ENCODE results near the gene ARHGAP26. TPM values are rescaled to one million over a fixed set of nuclear protein-coding genes. Genes with fewer than 3 reads are reported as not detected.

Gene ARHGAP26
- polyA plus RNA-seq, 4 donors, result 7.6 to 31.7 (median 11.5) TPM

GRCh38 chr5:143030349-143030748 is 260.2 kb downstream of the ARHGAP26 start:
- H3K4me1 ChIP-seq (ENCODE audit: control insufficient read depth in 3 of 3, insufficient read depth in 2 of 3, low read depth in 1 of 3, low read length in 2 of 3), result peaks cover 0 to 6% (median 2%) of the 10 kb centered on the region in 3 donors
- no peaks in the 10 kb centered on the region for H3K27me3 ChIP-seq (ENCODE audit: control insufficient read depth in 3 of 3, insufficient read depth in 3 of 3, low read length in 3 of 3)
- FAIRE-seq, result no peak
- H3K27ac ChIP-seq (ENCODE audit: low read depth in 1 of 3, low read length in 2 of 3), result no peak overlapping the region
- H3K36me3 ChIP-seq (ENCODE audit: control insufficient read depth in 3 of 3, insufficient read depth in 2 of 3, low read depth in 1 of 3, low read length in 3 of 3), result peaks cover 0 to 2% (median 0%) of the 10 kb centered on the region in 3 donors
- 62 to 88% (median 65%) methylated on average over 2 of the region's 2 CpGs for WGBS, 3 donors
- DNase-seq, result no peak
- no peak overlapping the region for H3K4me3 ChIP-seq (ENCODE audit: low read depth in 1 of 3, low read length in 3 of 3)
- no peaks in the 10 kb centered on the region for H3K9me3 ChIP-seq (ENCODE audit: control insufficient read depth in 2 of 2, insufficient read depth in 1 of 2, low read depth in 1 of 2, low read length in 1 of 2)

GRCh38 chr5:143031781-143032580 is 261.8 kb downstream of the ARHGAP26 start:
- no peak for DNase-seq
- H3K9me3 ChIP-seq (ENCODE audit: control insufficient read depth in 2 of 2, insufficient read depth in 1 of 2, low read depth in 1 of 2, low read length in 1 of 2), result no peaks in the 10 kb centered on the region
- no peak overlapping the region for H3K27ac ChIP-seq (ENCODE audit: low read depth in 1 of 3, low read length in 2 of 3)
- H3K27me3 ChIP-seq (ENCODE audit: control insufficient read depth in 3 of 3, insufficient read depth in 3 of 3, low read length in 3 of 3), result no peaks in the 10 kb centered on the region
- peaks cover 0 to 2% (median 0%) of the 10 kb centered on the region in 3 donors for H3K36me3 ChIP-seq (ENCODE audit: control insufficient read depth in 3 of 3, insufficient read depth in 2 of 3, low read depth in 1 of 3, low read length in 3 of 3)
- H3K4me1 ChIP-seq (ENCODE audit: control insufficient read depth in 3 of 3, insufficient read depth in 2 of 3, low read depth in 1 of 3, low read length in 2 of 3), result peaks cover 0 to 6% (median 2%) of the 10 kb centered on the region in 3 donors
- no peak for FAIRE-seq
- H3K4me3 ChIP-seq (ENCODE audit: low read depth in 1 of 3, low read length in 3 of 3), result no peak overlapping the region
- WGBS, 3 donors, result 57 to 74% (median 68%) methylated on average over 13 of the region's 13 CpGs

DNA sequence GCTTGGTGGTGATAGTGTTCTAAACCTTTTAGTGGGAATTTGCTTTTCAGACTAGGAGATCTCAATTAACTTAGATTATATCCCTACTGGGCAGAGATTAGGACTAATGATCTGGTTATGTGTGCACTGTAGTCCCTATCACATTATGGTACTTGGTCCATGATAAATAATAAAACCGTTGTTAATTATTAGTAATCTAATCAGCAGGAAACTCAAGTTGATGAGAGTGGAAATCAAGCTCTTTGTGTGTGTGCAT is 262.3 kb downstream of the ARHGAP26 start:
- Histone ChIP-seq H3K27me3 (ENCODE audit: control insufficient read depth in 3 of 3, insufficient read depth in 3 of 3, low read length in 3 of 3) (no peaks in the 10 kb centered on the region), H3K9me3 (ENCODE audit: control insufficient read depth in 2 of 2, insufficient read depth in 1 of 2, low read depth in 1 of 2, low read length in 1 of 2) (no peaks in the 10 kb centered on the region), H3K36me3 (ENCODE audit: control insufficient read depth in 3 of 3, insufficient read depth in 2 of 3, low read depth in 1 of 3, low read length in 3 of 3) (peaks cover 0 to 2% (median 0%) of the 10 kb centered on the region in 3 donors), H3K27ac (ENCODE audit: low read depth in 1 of 3, low read length in 2 of 3) (no peak overlapping the region), H3K4me3 (ENCODE audit: low read depth in 1 of 3, low read length in 3 of 3) (no peak overlapping the region), H3K4me1 (ENCODE audit: control insufficient read depth in 3 of 3, insufficient read depth in 2 of 3, low read depth in 1 of 3, low read length in 2 of 3) (peaks cover 0 to 6% (median 2%) of the 10 kb centered on the region in 3 donors)
- DNase-seq, result peak in 1 of 2 donors; percentile 42
- 11 to 55% (median 27%) methylated on average over 1 of the region's 1 CpG for WGBS, 3 donors
- no peak for FAIRE-seq

- no peaks in the 10 kb centered on the region for H3K27me3 ChIP-seq (ENCODE audit: control insufficient read depth in 3 of 3, insufficient read depth in 3 of 3, low read length in 3 of 3)
- H3K27ac ChIP-seq (ENCODE audit: low read depth in 1 of 3, low read length in 2 of 3), result no peak overlapping the region
- peaks cover 0 to 2% (median 0%) of the 10 kb centered on the region in 3 donors for H3K36me3 ChIP-seq (ENCODE audit: control insufficient read depth in 3 of 3, insufficient read depth in 2 of 3, low read depth in 1 of 3, low read length in 3 of 3)
- no peak for DNase-seq
- peaks cover 0 to 6% (median 2%) of the 10 kb centered on the region in 3 donors for H3K4me1 ChIP-seq (ENCODE audit: control insufficient read depth in 3 of 3, insufficient read depth in 2 of 3, low read depth in 1 of 3, low read length in 2 of 3)
- FAIRE-seq, result no peak
- 72 to 87% (median 83%) methylated on average over 10 of the region's 10 CpGs for WGBS, 3 donors
- H3K9me3 ChIP-seq (ENCODE audit: control insufficient read depth in 2 of 2, insufficient read depth in 1 of 2, low read depth in 1 of 2, low read length in 1 of 2), result no peaks in the 10 kb centered on the region
- H3K4me3 ChIP-seq (ENCODE audit: low read depth in 1 of 3, low read length in 3 of 3), result no peak overlapping the region
These were observed 263.5 kb downstream of the ARHGAP26 start for GRCh38 chr5:143033535-143034250.

GRCh38 chr5:143036146-143036927 is 266.2 kb downstream of the ARHGAP26 start:
- H3K36me3 ChIP-seq (ENCODE audit: control insufficient read depth in 3 of 3, insufficient read depth in 2 of 3, low read depth in 1 of 3, low read length in 3 of 3), result peaks cover 0 to 2% (median 0%) of the 10 kb centered on the region in 3 donors
- WGBS, 3 donors, result 90 to 91% (median 91%) methylated on average over 4 of the region's 4 CpGs
- FAIRE-seq, result no peak

DNA sequence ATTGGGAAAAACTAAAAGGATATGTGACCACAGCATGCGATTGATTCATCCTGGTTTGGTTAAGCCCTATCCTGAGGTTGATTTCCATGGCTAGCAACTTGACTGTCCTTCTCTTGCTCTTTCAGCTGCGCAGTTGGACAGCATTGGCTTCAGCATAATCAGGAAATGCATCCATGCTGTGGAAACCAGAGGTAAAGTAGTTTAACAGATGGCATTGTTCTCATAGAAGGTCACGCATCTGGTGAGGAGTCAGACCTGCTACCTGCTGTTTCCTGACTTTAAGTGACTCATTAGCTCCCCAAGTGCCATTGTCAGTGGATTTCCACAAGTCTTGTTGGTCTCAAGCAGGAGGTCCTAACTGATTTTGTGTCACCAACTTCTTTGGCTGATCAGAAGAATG is 266.9 kb downstream of the ARHGAP26 start:
- DNase-seq (no peak), FAIRE-seq (no peak)
- Histone ChIP-seq H3K36me3 (ENCODE audit: control insufficient read depth in 3 of 3, insufficient read depth in 2 of 3, low read depth in 1 of 3, low read length in 3 of 3) (peaks cover 0 to 7% (median 4%) of the 10 kb centered on the region in 3 donors), H3K9me3 (ENCODE audit: control insufficient read depth in 2 of 2, insufficient read depth in 1 of 2, low read depth in 1 of 2, low read length in 1 of 2) (no peaks in the 10 kb centered on the region), H3K27ac (ENCODE audit: low read depth in 1 of 3, low read length in 2 of 3) (no peak overlapping the region), H3K27me3 (ENCODE audit: control insufficient read depth in 3 of 3, insufficient read depth in 3 of 3, low read length in 3 of 3) (no peaks in the 10 kb centered on the region), H3K4me1 (ENCODE audit: control insufficient read depth in 3 of 3, insufficient read depth in 2 of 3, low read depth in 1 of 3, low read length in 2 of 3) (peaks cover 0 to 2% (median 2%) of the 10 kb centered on the region in 3 donors), H3K4me3 (ENCODE audit: low read depth in 1 of 3, low read length in 3 of 3) (no peak overlapping the region)
- WGBS, 3 donors, result 89 to 97% (median 90%) methylated on average over 3 of the region's 3 CpGs

More at GRCh38 chr5:143036146-143036927, 266.2 kb downstream of the ARHGAP26 start:
- no peaks in the 10 kb centered on the region for H3K27me3 ChIP-seq (ENCODE audit: control insufficient read depth in 3 of 3, insufficient read depth in 3 of 3, low read length in 3 of 3)
- no peaks in the 10 kb centered on the region for H3K9me3 ChIP-seq (ENCODE audit: control insufficient read depth in 2 of 2, insufficient read depth in 1 of 2, low read depth in 1 of 2, low read length in 1 of 2)
- no peak for DNase-seq
- H3K27ac ChIP-seq (ENCODE audit: low read depth in 1 of 3, low read length in 2 of 3), result no peak overlapping the region
- H3K4me1 ChIP-seq (ENCODE audit: control insufficient read depth in 3 of 3, insufficient read depth in 2 of 3, low read depth in 1 of 3, low read length in 2 of 3), result peaks cover 0 to 6% (median 2%) of the 10 kb centered on the region in 3 donors
- no peak overlapping the region for H3K4me3 ChIP-seq (ENCODE audit: low read depth in 1 of 3, low read length in 3 of 3)

DNA sequence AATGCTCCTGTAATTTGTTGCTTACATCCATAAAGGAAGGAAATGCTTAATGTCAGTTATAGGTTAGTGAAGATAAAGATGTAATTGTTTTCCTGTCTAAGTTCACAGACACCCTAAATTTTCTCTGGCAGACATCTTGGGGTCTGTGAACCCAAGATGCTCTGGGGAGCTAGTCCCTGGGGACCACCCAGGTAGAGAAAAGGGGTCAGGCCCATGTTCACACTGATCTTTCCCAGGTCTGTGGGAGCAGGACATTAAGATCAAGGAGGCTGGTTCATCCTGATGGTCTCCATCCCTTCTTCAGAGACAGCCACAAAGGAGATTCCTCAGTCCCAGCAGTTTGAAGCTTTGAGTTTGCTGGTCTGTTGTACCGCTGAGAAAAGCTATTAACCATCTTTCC is 267.5 kb downstream of the ARHGAP26 start:
- peaks cover 0 to 10% (median 8%) of the 10 kb centered on the region in 3 donors for H3K36me3 ChIP-seq (ENCODE audit: control insufficient read depth in 3 of 3, insufficient read depth in 2 of 3, low read depth in 1 of 3, low read length in 3 of 3)
- H3K4me1 ChIP-seq (ENCODE audit: control insufficient read depth in 3 of 3, insufficient read depth in 2 of 3, low read depth in 1 of 3, low read length in 2 of 3), result no peaks in the 10 kb centered on the region
- no peak overlapping the region for H3K27ac ChIP-seq (ENCODE audit: low read depth in 1 of 3, low read length in 2 of 3)
- no peak overlapping the region for H3K4me3 ChIP-seq (ENCODE audit: low read depth in 1 of 3, low read length in 3 of 3)
- no peaks in the 10 kb centered on the region for H3K9me3 ChIP-seq (ENCODE audit: control insufficient read depth in 2 of 2, insufficient read depth in 1 of 2, low read depth in 1 of 2, low read length in 1 of 2)
- no peaks in the 10 kb centered on the region for H3K27me3 ChIP-seq (ENCODE audit: control insufficient read depth in 3 of 3, insufficient read depth in 3 of 3, low read length in 3 of 3)
- no peak for DNase-seq
- 82 to 100% (median 89%) methylated on average over 1 of the region's 1 CpG for WGBS, 3 donors
- FAIRE-seq, result no peak

DNA sequence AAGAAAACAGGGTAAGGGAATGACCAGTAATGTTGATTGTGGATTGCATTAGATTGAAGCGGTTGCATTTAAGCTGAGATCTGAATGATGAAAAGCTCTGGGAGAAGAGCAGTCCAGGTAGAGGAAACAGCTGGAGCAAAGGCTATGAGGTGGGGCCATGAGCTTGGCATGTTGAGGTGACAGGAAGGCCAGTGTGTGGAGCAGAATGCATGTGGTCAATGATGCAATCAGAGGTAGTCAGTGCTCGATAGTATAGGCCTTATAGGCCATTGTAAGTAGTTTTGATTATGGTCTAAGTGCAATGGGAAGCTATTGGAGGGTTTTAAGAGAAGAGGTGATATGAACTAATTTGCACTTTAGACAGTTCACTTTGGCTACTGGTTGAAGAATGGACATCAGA is 270.4 kb downstream of the ARHGAP26 start:
- WGBS, 3 donors, result 84 to 93% (median 87%) methylated on average over 2 of the region's 2 CpGs
- Histone ChIP-seq H3K27me3 (ENCODE audit: control insufficient read depth in 3 of 3, insufficient read depth in 3 of 3, low read length in 3 of 3) (no peaks in the 10 kb centered on the region), H3K36me3 (ENCODE audit: control insufficient read depth in 3 of 3, insufficient read depth in 2 of 3, low read depth in 1 of 3, low read length in 3 of 3) (peaks cover 0 to 15% (median 13%) of the 10 kb centered on the region in 3 donors), H3K4me1 (ENCODE audit: control insufficient read depth in 3 of 3, insufficient read depth in 2 of 3, low read depth in 1 of 3, low read length in 2 of 3) (no peaks in the 10 kb centered on the region), H3K4me3 (ENCODE audit: low read depth in 1 of 3, low read length in 3 of 3) (no peak overlapping the region), H3K9me3 (ENCODE audit: control insufficient read depth in 2 of 2, insufficient read depth in 1 of 2, low read depth in 1 of 2, low read length in 1 of 2) (no peaks in the 10 kb centered on the region), H3K27ac (ENCODE audit: low read depth in 1 of 3, low read length in 2 of 3) (no peak overlapping the region)
- no peak for DNase-seq
- FAIRE-seq, result no peak
